B cell (primary cell): ENCODE data around the gene RAB31. TPM values are rescaled to one million over a fixed set of nuclear protein-coding genes. Genes with fewer than 3 reads are reported as not detected.
"Not testable (repeated sequence)": the region's sequence is repeated elsewhere in the genome, so short reads cannot be mapped to it uniquely, and the experiment has no call there.

ENCODE experiments used
- ATAC-seq: fragments of 200-7000 bp; cut with Tn5 transposase; one replicate; pipeline ENCODE4 v1.10.0; 2021; ENCODE audit warnings: low read depth, mild to moderate bottlenecking, moderate number of reproducible peaks, moderate library complexity
- CTCF ChIA-PET: fragments of 350-600 bp; sonication (Branson Sonifier 250); formaldehyde crosslinking; loops from one replicate; lab custom pipeline; 2021; ENCODE audit warnings: antibody characterized with exemption, inconsistent platforms; lab: Charles Lee
- POLR2A ChIA-PET: fragments of 350-600 bp; sonication (Branson Sonifier 250); formaldehyde crosslinking; loops from one replicate; lab custom pipeline; 2021; ENCODE audit warnings: antibody characterized with exemption; lab: Charles Lee
- DNase-seq: peaks from one replicate; pipeline ENCODE4 v3.0.0; 2013
- H2AFZ ChIP-seq: 2 replicates; pipeline ENCODE4 v1.6.1; 2012; ENCODE audit warnings: mild to moderate bottlenecking, low read depth, low read length; ENCODE audit not compliant: insufficient read depth, poor library complexity, severe bottlenecking
- H3K27ac ChIP-seq, 2 donors: 1 replicate in 1 of 2; 2 replicates in 1 of 2; pipeline ENCODE4 v1.5.1; 2012 to 2013; ENCODE audit warnings: low read length in 2 of 2, mild to moderate bottlenecking in 2 of 2, moderate library complexity in 1 of 2
- H3K27me3 ChIP-seq, 4 experiments: fragments of 200-600 bp in 1 of 4; sonication (generic) in 1 of 4; replicated peaks in 1 of 4; 1 replicate in 2 of 4; 2 replicates in 2 of 4; pipeline versions ENCODE4 v1.6.1 to v1.7.0; 2013 to 2016; ENCODE audit warnings: low read length in 3 of 4, mild to moderate bottlenecking in 2 of 4, mixed read lengths in 1 of 4, moderate library complexity in 1 of 4; ENCODE audit not compliant: insufficient read depth in 4 of 4, control insufficient read depth in 3 of 4; ENCODE audit errors: control extremely low read depth in 1 of 4
- H3K36me3 ChIP-seq, 2 experiments: replicated peaks in 1 of 2; 1 replicate in 1 of 2; 2 replicates in 1 of 2; pipeline versions ENCODE4 v1.6.1 to v1.7.1; 2013; ENCODE audit warnings: low read length in 1 of 2; ENCODE audit not compliant: insufficient read depth in 2 of 2, control insufficient read depth in 1 of 2; ENCODE audit errors: control extremely low read depth in 1 of 2, extremely low read depth in 1 of 2
- H3K4me1 ChIP-seq, 2 donors: fragments of 200-600 bp in 1 of 2; sonication (generic) in 1 of 2; 1 replicate in 1 of 2; 2 replicates in 1 of 2; pipeline versions ENCODE4 v1.5.1 to v1.6.1; 2013 to 2017; ENCODE audit warnings: low read length in 2 of 2; ENCODE audit not compliant: control insufficient read depth in 2 of 2, insufficient read depth in 2 of 2
- H3K4me2 ChIP-seq: replicated peaks from 2 replicates; pipeline ENCODE3; 2012; ENCODE audit warnings: mild to moderate bottlenecking, low read depth, low read length; ENCODE audit not compliant: poor library complexity, severe bottlenecking
- H3K4me3 ChIP-seq, 5 experiments: fragments of 200-600 bp in 1 of 5; sonication (generic) in 1 of 5; 1 replicate in 3 of 5; 2 replicates in 2 of 5; pipeline versions ENCODE4 v1.5.1 to v1.7.0; 2011 to 2016; ENCODE audit warnings: low read length in 4 of 5, mild to moderate bottlenecking in 4 of 5, low read depth in 2 of 5, control low read depth in 1 of 5, moderate library complexity in 1 of 5; ENCODE audit not compliant: insufficient read depth in 1 of 5; ENCODE audit errors: control extremely low read depth in 1 of 5, extremely low read depth in 1 of 5
- H3K79me2 ChIP-seq: fragments of 200-600 bp; sonication (generic); one replicate; pipeline ENCODE4 v1.6.0; 2016; ENCODE audit warnings: low read length; ENCODE audit not compliant: control insufficient read depth, insufficient read depth
- H3K9ac ChIP-seq: fragments of 200-600 bp; sonication (generic); 2 replicates; pipeline ENCODE4 v1.6.1; 2017; ENCODE audit warnings: mild to moderate bottlenecking, low read length, moderate library complexity
- H3K9me3 ChIP-seq, 3 donors: one replicate each; pipeline versions ENCODE4 v1.6.1 to v1.7.1; 2013; ENCODE audit warnings: low read length in 2 of 3; ENCODE audit not compliant: control insufficient read depth in 2 of 3, insufficient read depth in 1 of 3; ENCODE audit errors: control extremely low read depth in 1 of 3
- H4K20me1 ChIP-seq: 2 replicates; pipeline ENCODE4 v1.6.0; 2012; ENCODE audit warnings: mild to moderate bottlenecking, low read length; ENCODE audit not compliant: insufficient read depth, control insufficient read depth, poor library complexity, severe bottlenecking
- H3K27ac Mint-ChIP-seq: one replicate; pipeline ENCODE4 v1.8.0; 2021; ENCODE audit warnings: mixed read lengths
- H3K27me3 Mint-ChIP-seq: one replicate; pipeline ENCODE4 v1.8.0; 2021; ENCODE audit warnings: mixed read lengths
- H3K4me1 Mint-ChIP-seq: one replicate; pipeline ENCODE4 v1.8.0; 2021; ENCODE audit warnings: mixed read lengths
- H3K4me3 Mint-ChIP-seq: one replicate; pipeline ENCODE4 v1.8.0; 2021; ENCODE audit warnings: mixed read lengths
- H3K9me3 Mint-ChIP-seq: one replicate; pipeline ENCODE4 v1.8.0; 2022; ENCODE audit warnings: mixed read lengths; ENCODE audit not compliant: insufficient read depth
- CTCF ChIP-seq: fragments of 200-600 bp; IDR thresholded peaks from one replicate; pipeline ENCODE4 v1.8.0; 2022; ENCODE audit warnings: antibody characterized with exemption, mild to moderate bottlenecking
- EZH2 ChIP-seq: IDR thresholded peaks from 2 replicates; pipeline ENCODE4 v1.6.1; 2012; ENCODE audit warnings: borderline replicate concordance, low read depth, mild to moderate bottlenecking, moderate library complexity, low read length; ENCODE audit not compliant: insufficient read depth, poor library complexity, severe bottlenecking
- WGBS: methylation state at CpG from one replicate; pipeline ENCODE4 v1.1.5; 2013; ENCODE audit warnings: missing lambda C conversion rate; ENCODE audit not compliant: insufficient coverage; 5-methylcytosine and 5-hydroxymethylcytosine counted together
- intact Hi-C: fragments of 100-400 bp; cut with micrococcal nuclease; formaldehyde crosslinking; loops from one replicate; pipeline ENCODE4 v1.10.0; 2022
- polyA plus RNA-seq: library from polyadenylated mRNA; depleted of rRNA; stranded (reverse); fragments of >200 nt; gene quantifications from 2 replicates; pipeline ENCODE4 v1.2.3, GENCODE V29; 2012
- total RNA-seq, 2 donors: library from RNA; stranded (reverse); fragments of 120-200 nt in 1 of 2; gene quantifications; 1 replicate in 1 of 2; 2 replicates in 1 of 2; pipeline versions ENCODE4 v1.2.3 to v1.2.4, GENCODE V29; 2013 to 2022

Gene RAB31
- total and polyA plus RNA-seq, 2 donors (not counting 1 experiment from before 2014, with no cell fraction given) = 15.5 to 44.6 TPM

GRCh38 chr18:9898792-9899549 lies 190.9 kb downstream of the RAB31 start:
- POLR2A ChIA-PET = no interaction called here
- TF ChIP-seq CTCF (no peak), EZH2 (no peak)
- CTCF ChIA-PET = no interaction called here

GRCh38 chr18:9899550-9899930 lies 191.4 kb downstream of the RAB31 start:
- intact Hi-C loops, H3K27ac Mint-ChIP-seq, H3K27ac ChIP-seq, H3K4me3 Mint-ChIP-seq, H2AFZ ChIP-seq, H3K9me3 ChIP-seq, DNase-seq, H3K4me1 ChIP-seq, H3K9me3 Mint-ChIP-seq, ATAC-seq, H3K4me2 ChIP-seq, H3K27me3 ChIP-seq, H3K4me3 ChIP-seq, H3K4me1 Mint-ChIP-seq, H3K9ac ChIP-seq, CTCF ChIA-PET, POLR2A ChIA-PET, H4K20me1 ChIP-seq, H3K79me2 ChIP-seq, H3K36me3 ChIP-seq: not testable (repeated sequence)
- peaks cover 12% of the 10 kb centered on the region for H3K27me3 Mint-ChIP-seq
- no CpG with 5 or more reads among the region's 1 CpG for WGBS

More at GRCh38 chr18:9898792-9899549, 190.9 kb downstream of the RAB31 start:
- no peak for ATAC-seq
- Histone ChIP-seq H4K20me1 (no peaks in the 10 kb centered on the region), H3K27ac (no peak overlapping the region), H3K4me3 (no peak overlapping the region), H2AFZ (no peak overlapping the region), H3K79me2 (no peaks in the 10 kb centered on the region), H3K4me2 (no peak overlapping the region), H3K27me3 (peaks cover 0 to 2% (median 0%) of the 10 kb centered on the region in 4 experiments), H3K9me3 (no peaks in the 10 kb centered on the region), H3K36me3 (no peaks in the 10 kb centered on the region), H3K9ac (no peak overlapping the region), H3K4me1 (no peaks in the 10 kb centered on the region)
- no peaks in the 10 kb centered on the region for H3K9me3 Mint-ChIP-seq
- H3K27me3 Mint-ChIP-seq = peaks cover 12% of the 10 kb centered on the region
- 94% methylated on average over 3 of the region's 11 CpGs for WGBS
- no peak overlapping the region for H3K27ac Mint-ChIP-seq
- no peak for DNase-seq
- H3K4me3 Mint-ChIP-seq = no peak overlapping the region
- intact Hi-C loops = no loop called here
- no peaks in the 10 kb centered on the region for H3K4me1 Mint-ChIP-seq
